SK-N-SH (cell line): Measurements from ENCODE around the gene FLRT2. TPM values are rescaled to one million over a fixed set of nuclear protein-coding genes. Genes with fewer than 3 reads are reported as not detected.

Experiments
- CTCF ChIA-PET: fragments of 300-600, 350-600 bp; formaldehyde crosslinking; extraction: SDS; loops from one replicate; lab custom pipeline; 2021; lab: Yijun Ruan, JAX
- POLR2A ChIA-PET: fragments of 350-600 bp; sonication (Branson Sonifier 250); formaldehyde crosslinking; extraction: SDS; loops from one replicate; lab custom pipeline; 2020; ENCODE audit warnings: antibody characterized with exemption, inconsistent platforms; lab: Yijun Ruan, JAX
- DNase-seq: peaks from one replicate; pipeline ENCODE4 v3.0.0; 2012
- H2AFZ ChIP-seq: fragments of 200-600 bp; sonication (generic); 2 replicates; pipeline ENCODE4 v1.8.1; 2016; ENCODE audit warnings: antibody characterized with exemption, mild to moderate bottlenecking, low read depth
- H3F3A ChIP-seq: fragments of 200-600 bp; sonication (generic); replicated peaks from 2 replicates; pipeline ENCODE3; 2016; ENCODE audit warnings: antibody characterized with exemption, mild to moderate bottlenecking; ENCODE audit not compliant: insufficient read depth
- H3K27ac ChIP-seq, 2 experiments: fragments of 200-500 bp in 1 of 2; fragments of 200-600 bp in 1 of 2; sonication (Bioruptor generic) in 1 of 2; sonication (generic), shearing (Covaris generic) in 1 of 2; 2 replicates each; pipeline versions ENCODE4 v1.5.1 to v1.6.1; 2014 to 2016; ENCODE audit warnings: low read depth in 2 of 2, inconsistent platforms in 1 of 2, low read length in 1 of 2, mild to moderate bottlenecking in 1 of 2, mixed read lengths in 1 of 2
- H3K27me3 ChIP-seq: fragments of 200-600 bp; sonication (generic), shearing (Covaris generic); 2 replicates; pipeline ENCODE4 v1.6.1; 2016; ENCODE audit warnings: mixed run types; ENCODE audit not compliant: insufficient read depth
- H3K36me3 ChIP-seq, 2 experiments: fragments of 200-500 bp in 1 of 2; fragments of 200-600 bp in 1 of 2; sonication (Bioruptor generic) in 1 of 2; sonication (generic) in 1 of 2; replicated peaks in 1 of 2; 2 replicates each; pipeline versions ENCODE3 to v1.5.1; 2014 to 2016; ENCODE audit warnings: low read length in 1 of 2, mild to moderate bottlenecking in 1 of 2; ENCODE audit not compliant: insufficient read depth in 2 of 2, control insufficient read depth in 1 of 2
- H3K4me1 ChIP-seq, 2 experiments: fragments of 200-500 bp in 1 of 2; fragments of 200-600 bp in 1 of 2; sonication (Bioruptor generic) in 1 of 2; sonication (generic), shearing (Covaris generic) in 1 of 2; 2 replicates each; pipeline versions ENCODE4 v1.5.1 to v1.6.1; 2014 to 2016; ENCODE audit warnings: low read depth in 1 of 2, low read length in 1 of 2, mixed run types in 1 of 2; ENCODE audit not compliant: insufficient read depth in 2 of 2, control insufficient read depth in 1 of 2
- H3K4me2 ChIP-seq: fragments of 200-600 bp; sonication (generic), shearing (Covaris generic); 2 replicates; pipeline ENCODE4 v1.6.1; 2017; ENCODE audit warnings: mixed run types
- H3K4me3 ChIP-seq, 2 experiments: fragments of 200-500 bp in 1 of 2; fragments of 200-600 bp in 1 of 2; sonication (Bioruptor generic) in 1 of 2; sonication (generic), shearing (Covaris generic) in 1 of 2; 2 replicates each; pipeline versions ENCODE4 v1.5.1 to v1.8.1; 2014 to 2016; ENCODE audit warnings: low read depth in 2 of 2, inconsistent platforms in 1 of 2, low read length in 1 of 2, mild to moderate bottlenecking in 1 of 2, mixed read lengths in 1 of 2, moderate library complexity in 1 of 2
- H3K79me2 ChIP-seq: fragments of 200-600 bp; sonication (generic); 2 replicates; pipeline ENCODE4 v1.8.1; 2017; ENCODE audit warnings: mild to moderate bottlenecking; ENCODE audit not compliant: insufficient read depth
- H3K9ac ChIP-seq: fragments of 200-600 bp; sonication (generic); 2 replicates; pipeline ENCODE4 v1.6.1; 2017; ENCODE audit warnings: mixed run types
- H3K9me2 ChIP-seq: fragments of 200-600 bp; sonication (generic); 2 replicates; pipeline ENCODE4 v1.6.1; 2017; ENCODE audit warnings: mixed run types
- H3K9me3 ChIP-seq: fragments of 200-600 bp; sonication (generic); 2 replicates; pipeline ENCODE4 v1.6.1; 2017; ENCODE audit warnings: mixed run types, mild to moderate bottlenecking, moderate library complexity
- H4K20me1 ChIP-seq: fragments of 200-600 bp; sonication (generic); 2 replicates; pipeline ENCODE4 v1.6.1; 2017; ENCODE audit warnings: mild to moderate bottlenecking, mixed run types; ENCODE audit not compliant: insufficient read depth
- CHD2 ChIP-seq: fragments of 150-350 bp; IDR thresholded peaks from 2 replicates; pipeline ENCODE4 v1.6.1; 2018; ENCODE audit warnings: low read length; ENCODE audit not compliant: partially characterized antibody
- ELF1 ChIP-seq: IDR thresholded peaks from 2 replicates; pipeline ENCODE4 v1.4.0; 2012
- EP300 ChIP-seq, 2 experiments: IDR thresholded peaks; 2 replicates each; pipeline versions ENCODE4 v1.4.0 to v1.6.1; 2012; ENCODE audit warnings: borderline replicate concordance in 1 of 2, low read depth in 1 of 2, low read length in 1 of 2
- EZH2phosphoT487 ChIP-seq: fragments of 200-600 bp; sonication (generic); IDR thresholded peaks from 2 replicates; pipeline ENCODE4 v1.6.1; 2017; ENCODE audit warnings: low read depth, mixed run types, mild to moderate bottlenecking, antibody characterized with exemption, moderate library complexity, borderline replicate concordance
- FOSL2 ChIP-seq: IDR thresholded peaks from 2 replicates; pipeline ENCODE4 v1.4.0; 2012; ENCODE audit warnings: low read depth, mild to moderate bottlenecking, moderate library complexity, borderline replicate concordance
- FOXJ3 ChIP-seq: sonication (generic); formaldehyde crosslinking; IDR thresholded peaks from 2 replicates; pipeline ENCODE4 v1.5.1; 2020; ENCODE audit warnings: mild to moderate bottlenecking, missing genetic modification reagents
- GABPA ChIP-seq: IDR thresholded peaks from 2 replicates; pipeline ENCODE4 v1.4.0; 2012; ENCODE audit warnings: low read depth, mild to moderate bottlenecking
- JUND ChIP-seq: IDR thresholded peaks from 2 replicates; pipeline ENCODE4 v1.4.0; 2012
- NFIC ChIP-seq: IDR thresholded peaks from 2 replicates; pipeline ENCODE4 v1.4.0; 2012; ENCODE audit warnings: borderline replicate concordance
- RCOR1 ChIP-seq: fragments of 150-350 bp; IDR thresholded peaks from 2 replicates; pipeline ENCODE4 v1.6.1; 2017; ENCODE audit warnings: antibody characterized with exemption, low read length
- TAF1 ChIP-seq: IDR thresholded peaks from 2 replicates; pipeline ENCODE4 v1.6.1; 2012; ENCODE audit warnings: low read depth, mild to moderate bottlenecking, low read length, moderate library complexity, borderline replicate concordance
- USF1 ChIP-seq: IDR thresholded peaks from 2 replicates; pipeline ENCODE4 v1.4.0; 2012; ENCODE audit warnings: low read depth, borderline replicate concordance
- YY1 ChIP-seq: IDR thresholded peaks from 2 replicates; pipeline ENCODE4 v1.4.0; 2012; ENCODE audit warnings: low read depth, mild to moderate bottlenecking
- WGBS: methylation state at CpG from one replicate; pipeline ENCODE4 v1.1.6; 2017; ENCODE audit warnings: low lambda C conversion rate; 5-methylcytosine and 5-hydroxymethylcytosine counted together
- polyA plus RNA-seq, 3 experiments: library from polyadenylated mRNA; depleted of rRNA; stranded (reverse); fragments of >200 nt; gene quantifications; 2 replicates each; pipeline ENCODE4 v1.2.3, GENCODE V29; 2012
- TF ChIP-seq, protein P1 (sequence below): fragments of 150-350 bp; IDR thresholded peaks from 2 replicates; pipeline ENCODE4 v1.6.1; 2016; ENCODE audit warnings: mild to moderate bottlenecking, low read depth, low read length
- TF ChIP-seq, protein P2 (sequence below): fragments of 200-600 bp; sonication (generic); IDR thresholded peaks from 2 replicates; pipeline ENCODE4 v1.6.1; 2017; ENCODE audit warnings: antibody characterized with exemption, mild to moderate bottlenecking, moderate library complexity
- TF ChIP-seq, protein P3 (sequence below): IDR thresholded peaks from 2 replicates; pipeline ENCODE4 v1.6.1; 2012; ENCODE audit warnings: mild to moderate bottlenecking, low read depth, low read length, moderate library complexity

FLRT2 gene
- polyA plus RNA-seq, 1 of the 3 experiments (the other 2 are of a cell fraction): 10.8 TPM

DNA sequence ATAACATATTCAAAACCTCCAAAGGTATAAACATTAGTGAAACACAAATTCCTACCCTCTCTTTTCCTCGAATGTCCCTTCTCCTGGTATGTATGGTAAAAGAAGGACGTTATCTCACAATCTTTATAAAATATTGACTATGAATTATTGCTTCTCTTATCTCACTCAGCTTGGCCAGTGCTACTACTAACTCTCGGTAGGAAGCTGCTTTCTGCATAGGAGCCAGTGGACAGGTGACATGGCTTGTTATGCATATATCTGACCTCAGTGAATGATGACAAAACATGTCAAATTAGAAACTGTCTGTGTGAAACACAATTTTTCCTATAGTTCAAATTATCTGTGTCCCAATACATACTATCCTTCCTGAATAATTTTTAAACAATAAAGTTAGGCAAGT is 48.5 kb upstream of the FLRT2 start:
- WGBS: 71% methylated on average over 3 of the region's 3 CpGs
- Histone ChIP-seq H3K79me2 (no peaks in the 10 kb centered on the region), H3K4me3 (no peak overlapping the region), H3K27me3 (no peaks in the 10 kb centered on the region), H4K20me1 (no peaks in the 10 kb centered on the region), H3K4me1 (peaks cover 0 to 10% of the 10 kb centered on the region in 2 experiments; a peak in 1 of 4 replicates)
- no peak for DNase-seq
- TF ChIP-seq ELF1 (no peak), GABPA (no peak), EZH2phosphoT487 (no peak), USF1 (no peak), RCOR1 (no peak), JUND (no peak), FOSL2 (no peak), EP300 (IDR thresholded peaks at IDR 0.05; ENCODE audit: borderline replicate concordance in 1 of 2, low read depth in 1 of 2, low read length in 1 of 2) (no peak), YY1 (no peak), FOXJ3 (no peak), TAF1 (no peak), CHD2 (no peak), NFIC (no peak)
- TF ChIP-seq, protein P1, sequence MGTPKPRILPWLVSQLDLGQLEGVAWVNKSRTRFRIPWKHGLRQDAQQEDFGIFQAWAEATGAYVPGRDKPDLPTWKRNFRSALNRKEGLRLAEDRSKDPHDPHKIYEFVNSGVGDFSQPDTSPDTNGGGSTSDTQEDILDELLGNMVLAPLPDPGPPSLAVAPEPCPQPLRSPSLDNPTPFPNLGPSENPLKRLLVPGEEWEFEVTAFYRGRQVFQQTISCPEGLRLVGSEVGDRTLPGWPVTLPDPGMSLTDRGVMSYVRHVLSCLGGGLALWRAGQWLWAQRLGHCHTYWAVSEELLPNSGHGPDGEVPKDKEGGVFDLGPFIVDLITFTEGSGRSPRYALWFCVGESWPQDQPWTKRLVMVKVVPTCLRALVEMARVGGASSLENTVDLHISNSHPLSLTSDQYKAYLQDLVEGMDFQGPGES: no peak
- TF ChIP-seq, protein P2, sequence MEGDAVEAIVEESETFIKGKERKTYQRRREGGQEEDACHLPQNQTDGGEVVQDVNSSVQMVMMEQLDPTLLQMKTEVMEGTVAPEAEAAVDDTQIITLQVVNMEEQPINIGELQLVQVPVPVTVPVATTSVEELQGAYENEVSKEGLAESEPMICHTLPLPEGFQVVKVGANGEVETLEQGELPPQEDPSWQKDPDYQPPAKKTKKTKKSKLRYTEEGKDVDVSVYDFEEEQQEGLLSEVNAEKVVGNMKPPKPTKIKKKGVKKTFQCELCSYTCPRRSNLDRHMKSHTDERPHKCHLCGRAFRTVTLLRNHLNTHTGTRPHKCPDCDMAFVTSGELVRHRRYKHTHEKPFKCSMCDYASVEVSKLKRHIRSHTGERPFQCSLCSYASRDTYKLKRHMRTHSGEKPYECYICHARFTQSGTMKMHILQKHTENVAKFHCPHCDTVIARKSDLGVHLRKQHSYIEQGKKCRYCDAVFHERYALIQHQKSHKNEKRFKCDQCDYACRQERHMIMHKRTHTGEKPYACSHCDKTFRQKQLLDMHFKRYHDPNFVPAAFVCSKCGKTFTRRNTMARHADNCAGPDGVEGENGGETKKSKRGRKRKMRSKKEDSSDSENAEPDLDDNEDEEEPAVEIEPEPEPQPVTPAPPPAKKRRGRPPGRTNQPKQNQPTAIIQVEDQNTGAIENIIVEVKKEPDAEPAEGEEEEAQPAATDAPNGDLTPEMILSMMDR: no peak
- TF ChIP-seq, all 33 proteins: peak for 0
- no peaks in the 10 kb centered on the region for H3F3A ChIP-seq
- ChIA-PET CTCF (no interaction called here), POLR2A (no interaction called here)
- H2AFZ ChIP-seq: no peak overlapping the region
- H3K27ac ChIP-seq: no peak overlapping the region
- no peak overlapping the region for H3K9ac ChIP-seq
- no peaks in the 10 kb centered on the region for H3K9me3 ChIP-seq
- H3K4me2 ChIP-seq: no peak overlapping the region
- H3K9me2 ChIP-seq: no peaks in the 10 kb centered on the region
- H3K36me3 ChIP-seq: no peaks in the 10 kb centered on the region

- no peaks in the 10 kb centered on the region for H3K27me3 ChIP-seq
- no peaks in the 10 kb centered on the region for H3K9me3 ChIP-seq
- H3F3A ChIP-seq: no peaks in the 10 kb centered on the region
- H3K9me2 ChIP-seq: no peaks in the 10 kb centered on the region
- WGBS: 55% methylated on average over 4 of the region's 4 CpGs
- no peak for DNase-seq
- H2AFZ ChIP-seq: no peak overlapping the region
- ChIA-PET POLR2A (no interaction called here), CTCF (no interaction called here)
- TF ChIP-seq, protein P1: no peak
- TF ChIP-seq, protein P3, sequence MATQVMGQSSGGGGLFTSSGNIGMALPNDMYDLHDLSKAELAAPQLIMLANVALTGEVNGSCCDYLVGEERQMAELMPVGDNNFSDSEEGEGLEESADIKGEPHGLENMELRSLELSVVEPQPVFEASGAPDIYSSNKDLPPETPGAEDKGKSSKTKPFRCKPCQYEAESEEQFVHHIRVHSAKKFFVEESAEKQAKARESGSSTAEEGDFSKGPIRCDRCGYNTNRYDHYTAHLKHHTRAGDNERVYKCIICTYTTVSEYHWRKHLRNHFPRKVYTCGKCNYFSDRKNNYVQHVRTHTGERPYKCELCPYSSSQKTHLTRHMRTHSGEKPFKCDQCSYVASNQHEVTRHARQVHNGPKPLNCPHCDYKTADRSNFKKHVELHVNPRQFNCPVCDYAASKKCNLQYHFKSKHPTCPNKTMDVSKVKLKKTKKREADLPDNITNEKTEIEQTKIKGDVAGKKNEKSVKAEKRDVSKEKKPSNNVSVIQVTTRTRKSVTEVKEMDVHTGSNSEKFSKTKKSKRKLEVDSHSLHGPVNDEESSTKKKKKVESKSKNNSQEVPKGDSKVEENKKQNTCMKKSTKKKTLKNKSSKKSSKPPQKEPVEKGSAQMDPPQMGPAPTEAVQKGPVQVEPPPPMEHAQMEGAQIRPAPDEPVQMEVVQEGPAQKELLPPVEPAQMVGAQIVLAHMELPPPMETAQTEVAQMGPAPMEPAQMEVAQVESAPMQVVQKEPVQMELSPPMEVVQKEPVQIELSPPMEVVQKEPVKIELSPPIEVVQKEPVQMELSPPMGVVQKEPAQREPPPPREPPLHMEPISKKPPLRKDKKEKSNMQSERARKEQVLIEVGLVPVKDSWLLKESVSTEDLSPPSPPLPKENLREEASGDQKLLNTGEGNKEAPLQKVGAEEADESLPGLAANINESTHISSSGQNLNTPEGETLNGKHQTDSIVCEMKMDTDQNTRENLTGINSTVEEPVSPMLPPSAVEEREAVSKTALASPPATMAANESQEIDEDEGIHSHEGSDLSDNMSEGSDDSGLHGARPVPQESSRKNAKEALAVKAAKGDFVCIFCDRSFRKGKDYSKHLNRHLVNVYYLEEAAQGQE: no peak
- H3K4me3 ChIP-seq: no peak overlapping the region
- H4K20me1 ChIP-seq: no peaks in the 10 kb centered on the region
- no peaks in the 10 kb centered on the region for H3K36me3 ChIP-seq
- H3K9ac ChIP-seq: no peak overlapping the region
- H3K79me2 ChIP-seq: no peaks in the 10 kb centered on the region
- H3K4me1 ChIP-seq: peaks cover 0 to 10% of the 10 kb centered on the region in 2 experiments; a peak in 1 of 4 replicates
- no peak overlapping the region for H3K4me2 ChIP-seq
- no peak overlapping the region for H3K27ac ChIP-seq
Measured at GRCh38 chr14:85482552-85482951, 47.4 kb upstream of the FLRT2 start.
